ENCODE results near the gene P4HA1.
"Not testable (repeated sequence)": the region's sequence is repeated elsewhere in the genome, so short reads cannot be mapped to it uniquely, and the experiment has no call there.

The P4HA1 gene

DNA sequence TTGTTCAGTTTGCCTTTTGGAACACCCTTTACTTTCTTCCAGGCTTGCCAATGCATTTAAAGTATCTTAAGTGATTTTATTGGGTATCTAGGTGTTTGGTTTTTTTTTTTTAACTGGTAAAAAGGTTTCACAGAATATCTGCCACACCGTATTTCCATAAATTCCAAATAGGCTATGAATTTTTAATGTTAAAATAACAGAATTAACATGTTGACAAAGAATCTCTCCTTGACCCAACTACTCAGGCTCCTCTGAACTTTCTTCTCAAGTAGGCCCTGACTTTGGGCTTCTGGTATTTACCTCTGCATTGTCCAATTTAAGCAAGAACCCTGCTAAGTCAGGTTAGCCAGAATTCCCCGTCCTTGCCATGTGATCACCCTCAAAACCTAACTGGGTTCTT lies 80.9 kb downstream of the P4HA1 start:
- Mint-ChIP-seq H3K27me3 (no peaks in the 10 kb centered on the region), H3K4me3 (no peak overlapping the region), H3K36me3 (peaks cover 38 to 59% of the 10 kb centered on the region in 2 donors), H3K9me3 (no peaks in the 10 kb centered on the region), H3K27ac (no peak overlapping the region), H3K4me1 (peaks cover 0 to 1% of the 10 kb centered on the region in 2 donors)
- no peak for DNase-seq
- ATAC-seq (replicated peaks), result no peak

DNA sequence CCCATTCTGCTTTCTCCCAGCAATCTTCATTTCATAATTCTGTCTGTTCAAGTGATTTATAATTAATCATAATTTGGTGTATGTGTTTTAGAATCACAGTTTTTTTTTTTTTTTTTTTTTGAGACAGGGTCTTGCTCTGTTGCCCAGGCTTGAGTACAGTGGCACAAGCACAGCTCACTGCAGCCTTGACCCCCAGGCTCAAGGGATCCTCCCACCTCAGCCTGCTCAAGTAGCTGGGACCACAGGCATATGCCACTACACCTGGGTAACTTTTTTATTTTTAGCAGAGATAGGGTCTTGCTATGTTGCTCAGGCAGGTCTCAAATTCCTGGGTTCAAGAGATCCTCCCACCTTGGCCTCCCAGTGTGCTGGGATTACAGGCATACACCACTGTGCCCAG lies 92.8 kb downstream of the P4HA1 start:
- Mint-ChIP-seq H3K27ac (no peak overlapping the region), H3K27me3 (no peaks in the 10 kb centered on the region), H3K4me1 (no peaks in the 10 kb centered on the region), H3K36me3 (peaks cover 20 to 36% of the 10 kb centered on the region in 2 donors), H3K9me3 (peaks cover 0 to 2% of the 10 kb centered on the region in 2 donors), H3K4me3 (no peak overlapping the region)
- no peak for DNase-seq
- ATAC-seq (replicated peaks), result no peak

DNA sequence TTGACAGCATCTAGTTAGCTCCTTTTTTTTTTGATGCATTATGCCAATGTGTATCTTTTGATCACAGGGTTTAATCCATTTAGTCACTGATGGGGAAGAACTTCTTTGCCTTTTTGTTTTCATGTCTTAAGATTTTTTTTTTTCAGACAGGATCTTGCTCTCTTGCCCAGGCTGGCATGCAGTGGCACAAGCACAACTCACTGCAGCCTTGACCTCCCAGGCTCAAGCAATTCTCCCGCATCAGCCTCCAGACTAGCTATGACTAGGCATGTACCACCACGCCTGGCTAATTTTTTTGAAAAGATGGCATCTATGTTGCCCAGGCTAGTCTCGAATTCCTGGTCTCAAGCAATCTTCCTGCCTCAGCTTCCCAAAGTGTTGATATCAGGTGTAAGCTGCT lies 95.7 kb downstream of the P4HA1 start:
- Mint-ChIP-seq H3K4me1 (no peaks in the 10 kb centered on the region), H3K4me3 (no peak overlapping the region), H3K27me3 (no peaks in the 10 kb centered on the region), H3K9me3 (peaks cover 0 to 4% of the 10 kb centered on the region in 2 donors), H3K36me3 (peaks cover 19 to 35% of the 10 kb centered on the region in 2 donors), H3K27ac (no peak overlapping the region)
- no peak for ATAC-seq (replicated peaks)
- DNase-seq, result no peak

DNA sequence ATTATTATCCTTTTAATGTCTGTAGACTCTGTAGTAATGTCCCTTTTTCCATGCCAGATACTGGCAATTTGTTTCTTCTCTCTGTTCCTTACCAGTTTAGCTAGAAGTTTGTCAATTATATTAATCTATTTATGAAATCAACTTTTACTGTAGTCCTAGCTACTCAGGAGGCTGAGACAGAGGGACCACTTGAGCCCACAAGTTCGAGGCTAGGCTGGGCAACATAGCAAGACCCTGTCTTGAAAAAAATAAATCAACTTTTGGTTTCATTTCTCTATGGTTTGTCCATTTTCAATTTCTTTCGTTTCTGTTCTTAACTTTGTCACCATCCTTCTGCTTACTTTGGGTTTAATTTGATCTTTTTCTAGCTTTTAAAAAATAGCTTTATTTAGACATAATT lies 99.6 kb downstream of the P4HA1 start:
- no peaks in the 10 kb centered on the region for H3K27me3 Mint-ChIP-seq
- no peak for ATAC-seq (replicated peaks)
- H3K4me1 Mint-ChIP-seq, result no peaks in the 10 kb centered on the region
- peaks cover 2 to 4% of the 10 kb centered on the region in 2 donors for H3K9me3 Mint-ChIP-seq
- H3K36me3 Mint-ChIP-seq, result peaks cover 39 to 54% of the 10 kb centered on the region in 2 donors
- H3K27ac Mint-ChIP-seq, result no peak overlapping the region
- no peak overlapping the region for H3K4me3 Mint-ChIP-seq
- no peak for DNase-seq

DNA sequence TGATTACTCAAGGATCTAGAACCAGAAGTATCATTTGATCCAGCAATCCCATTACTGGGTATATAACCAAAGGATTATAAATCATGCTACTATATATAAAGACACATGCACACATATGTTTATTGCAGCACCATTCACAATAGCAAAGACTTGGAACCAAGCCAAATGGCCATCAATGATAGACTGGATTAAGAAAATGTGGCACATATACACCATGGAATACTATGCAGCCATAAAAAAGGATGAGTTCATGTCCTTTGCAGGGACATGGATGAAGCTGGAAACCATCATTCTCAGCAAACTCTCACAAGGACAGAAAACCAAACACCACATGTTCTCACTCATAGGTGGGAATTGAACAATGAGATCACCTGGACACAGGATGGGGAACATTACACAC lies 101.2 kb downstream of the P4HA1 start:
- H3K27me3 Mint-ChIP-seq; H3K4me3 Mint-ChIP-seq; DNase-seq; H3K27ac Mint-ChIP-seq; H3K9me3 Mint-ChIP-seq; ATAC-seq (replicated peaks); H3K4me1 Mint-ChIP-seq: not testable (repeated sequence)
- peaks cover 42 to 57% of the 10 kb centered on the region in 2 donors for H3K36me3 Mint-ChIP-seq

DNA sequence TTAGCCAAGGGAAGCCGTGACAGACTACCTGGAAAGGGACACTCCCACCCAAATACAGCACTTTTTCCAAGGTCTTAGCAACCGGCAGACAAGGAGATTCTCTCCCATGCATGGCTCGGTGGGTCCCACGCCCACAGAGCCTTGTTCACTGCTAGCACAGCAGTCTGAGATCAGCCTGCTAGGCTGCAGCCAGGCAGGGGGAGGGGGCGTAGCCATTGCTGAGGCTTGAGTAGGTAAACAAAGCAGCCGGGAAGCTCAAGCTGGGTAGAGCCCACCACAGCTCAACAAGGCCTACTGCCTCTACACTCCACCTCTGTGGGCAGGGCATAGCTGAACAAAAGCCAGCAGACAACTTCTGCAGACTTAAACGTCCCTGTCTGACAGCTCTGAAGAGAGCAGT lies 106.9 kb downstream of the P4HA1 start:
- not testable (repeated sequence) for H3K4me3 Mint-ChIP-seq; H3K27ac Mint-ChIP-seq; H3K9me3 Mint-ChIP-seq; H3K4me1 Mint-ChIP-seq; H3K27me3 Mint-ChIP-seq; ATAC-seq (replicated peaks); DNase-seq
- peaks cover 33 to 47% of the 10 kb centered on the region in 2 donors for H3K36me3 Mint-ChIP-seq

DNA sequence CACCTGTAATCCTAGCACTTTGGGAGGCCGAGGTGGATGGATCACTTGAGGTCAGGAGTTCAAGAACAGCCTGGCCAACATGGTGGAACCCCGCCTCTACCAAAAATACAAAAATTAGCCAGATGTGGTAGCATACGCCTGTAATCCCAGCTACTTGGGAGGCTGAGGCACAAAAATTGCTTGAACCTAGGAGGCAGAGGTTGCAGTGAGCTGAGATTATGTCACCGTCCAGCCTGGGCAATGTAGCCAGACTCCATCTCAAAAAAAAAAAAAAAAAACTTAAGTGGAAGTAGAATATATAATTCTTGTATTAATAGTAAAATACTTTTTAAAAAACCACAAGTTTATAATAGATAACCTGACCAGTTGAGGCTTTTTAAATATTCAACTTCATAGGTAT lies 112.0 kb downstream of the P4HA1 start:
- not testable (repeated sequence) for ATAC-seq (replicated peaks); H3K4me3 Mint-ChIP-seq; H3K27ac Mint-ChIP-seq; DNase-seq; H3K4me1 Mint-ChIP-seq
- Mint-ChIP-seq H3K36me3 (peaks cover 14 to 17% of the 10 kb centered on the region in 2 donors), H3K27me3 (peaks cover 9 to 13% of the 10 kb centered on the region in 2 donors), H3K9me3 (peaks cover 15 to 25% of the 10 kb centered on the region in 2 donors)

DNA sequence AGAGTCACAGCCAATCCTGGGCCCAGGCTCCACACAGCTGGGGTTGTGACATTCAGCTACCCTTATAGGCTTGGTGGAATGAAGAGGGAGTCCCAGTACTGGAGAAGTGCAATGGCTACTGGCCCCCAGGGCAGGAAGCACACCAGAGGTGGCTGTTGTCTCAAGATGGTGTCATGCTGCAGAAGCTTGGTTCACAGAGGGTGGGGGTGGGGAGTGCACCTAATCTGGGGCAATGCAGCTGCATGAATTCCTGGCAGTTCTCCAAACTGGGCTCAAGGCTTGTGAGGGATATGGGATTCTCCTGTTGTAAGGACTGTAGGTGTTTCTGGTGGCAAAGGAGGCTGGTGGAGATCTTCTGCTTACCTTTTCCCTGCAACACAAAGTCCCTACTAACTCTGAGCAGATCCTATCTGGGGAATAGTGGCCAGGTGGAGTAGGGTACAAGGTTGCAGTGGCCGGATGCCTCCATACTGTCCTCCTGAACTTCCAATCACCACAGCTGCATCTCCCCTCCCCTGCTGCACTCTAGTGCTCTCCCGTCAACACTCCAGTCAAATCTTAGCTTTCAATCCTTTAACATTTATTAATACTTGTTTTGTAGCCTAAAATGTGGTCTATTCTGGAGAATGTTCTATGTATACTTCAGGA lies 114.7 kb downstream of the P4HA1 start:
- Mint-ChIP-seq H3K4me1 (no peaks in the 10 kb centered on the region), H3K36me3 (peaks cover 14 to 27% of the 10 kb centered on the region in 2 donors), H3K4me3 (no peak overlapping the region), H3K27me3 (peaks cover 19 to 23% of the 10 kb centered on the region in 2 donors), H3K9me3 (peaks cover 35 to 50% of the 10 kb centered on the region in 2 donors), H3K27ac (no peak overlapping the region)
- ATAC-seq (replicated peaks) (no peak), DNase-seq (no peak)

DNA sequence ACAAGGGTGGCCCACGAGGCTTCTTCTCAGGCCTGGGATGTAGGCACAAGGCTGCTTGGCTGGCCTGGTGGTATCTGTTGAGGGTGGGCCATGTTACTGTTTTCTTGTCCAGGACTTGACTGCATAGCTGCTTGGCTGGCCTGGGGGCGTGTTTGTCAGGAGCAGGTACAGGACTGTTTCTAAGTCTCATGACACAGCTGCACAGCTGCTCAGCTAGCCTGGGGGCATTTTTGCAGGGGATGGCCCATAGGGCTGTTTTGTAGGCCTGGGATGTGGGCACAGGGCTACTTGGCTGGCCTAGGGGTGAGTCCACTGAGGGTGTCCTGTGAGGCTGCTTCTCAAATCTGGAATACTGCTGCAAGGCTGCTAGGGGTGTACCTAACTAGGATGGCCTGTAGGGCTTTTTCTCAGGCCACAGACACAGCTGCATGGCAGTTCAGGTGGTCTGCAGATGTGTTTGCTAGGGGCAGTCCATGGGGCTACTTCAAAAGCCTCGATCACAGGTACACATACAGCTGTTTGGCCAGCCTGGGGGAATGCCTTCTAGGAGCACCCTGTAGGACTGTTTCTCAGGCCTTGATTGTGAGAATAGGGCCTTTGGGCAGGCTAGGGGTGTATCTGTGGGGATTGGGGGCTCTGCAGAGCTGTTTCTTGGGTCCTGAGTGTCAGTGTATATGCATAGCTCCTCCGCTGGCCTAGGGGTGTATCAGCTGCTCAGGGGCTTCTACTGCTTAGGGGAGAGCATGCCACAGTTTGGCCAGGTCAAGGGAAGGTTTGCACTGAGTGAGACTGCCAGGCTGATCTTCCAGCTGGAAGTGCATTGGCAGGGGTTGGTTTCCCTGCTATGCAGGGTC lies 115.4 kb downstream of the P4HA1 start:
- peaks cover 16 to 30% of the 10 kb centered on the region in 2 donors for H3K36me3 Mint-ChIP-seq
- ATAC-seq (replicated peaks) (no peak), DNase-seq (no peak)
- peaks cover 37 to 56% of the 10 kb centered on the region in 2 donors for H3K9me3 Mint-ChIP-seq
- H3K4me3 Mint-ChIP-seq, result no peak overlapping the region
- H3K27me3 Mint-ChIP-seq, result peaks cover 22 to 27% of the 10 kb centered on the region in 2 donors
- H3K4me1 Mint-ChIP-seq, result no peaks in the 10 kb centered on the region
- H3K27ac Mint-ChIP-seq, result no peak overlapping the region

GRCh38 chr10:72980348-72980747 lies 116.3 kb downstream of the P4HA1 start:
- DNase-seq (no peak), ATAC-seq (replicated peaks) (no peak)
- H3K27me3 Mint-ChIP-seq, result peaks cover 24 to 37% of the 10 kb centered on the region in 2 donors
- peaks cover 42 to 56% of the 10 kb centered on the region in 2 donors for H3K9me3 Mint-ChIP-seq
- H3K27ac Mint-ChIP-seq, result no peak overlapping the region
- H3K36me3 Mint-ChIP-seq, result peaks cover 16 to 30% of the 10 kb centered on the region in 2 donors
- H3K4me3 Mint-ChIP-seq, result no peak overlapping the region
- H3K4me1 Mint-ChIP-seq, result no peaks in the 10 kb centered on the region

DNA sequence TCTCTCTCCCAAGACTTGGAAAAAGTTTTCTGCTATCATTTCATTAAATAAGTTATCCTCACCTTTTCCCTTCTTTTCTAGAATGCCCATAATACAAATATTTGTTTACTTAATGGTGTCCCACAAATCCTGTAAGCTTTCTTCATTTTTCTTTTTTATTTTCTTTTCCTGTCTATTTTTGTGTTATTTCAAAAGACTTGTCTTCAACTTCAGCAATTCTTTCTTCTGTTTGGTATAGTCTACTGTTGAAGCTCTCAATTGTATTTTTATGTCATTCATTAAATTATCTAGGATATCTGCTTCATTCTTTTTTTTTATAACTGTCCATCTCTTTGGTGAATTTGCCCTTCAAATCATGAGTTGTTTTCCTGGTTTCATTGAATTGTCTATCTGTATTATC lies 117.0 kb downstream of the P4HA1 start:
- Mint-ChIP-seq H3K9me3 (peaks cover 43 to 53% of the 10 kb centered on the region in 2 donors), H3K36me3 (peaks cover 17 to 26% of the 10 kb centered on the region in 2 donors)

DNA sequence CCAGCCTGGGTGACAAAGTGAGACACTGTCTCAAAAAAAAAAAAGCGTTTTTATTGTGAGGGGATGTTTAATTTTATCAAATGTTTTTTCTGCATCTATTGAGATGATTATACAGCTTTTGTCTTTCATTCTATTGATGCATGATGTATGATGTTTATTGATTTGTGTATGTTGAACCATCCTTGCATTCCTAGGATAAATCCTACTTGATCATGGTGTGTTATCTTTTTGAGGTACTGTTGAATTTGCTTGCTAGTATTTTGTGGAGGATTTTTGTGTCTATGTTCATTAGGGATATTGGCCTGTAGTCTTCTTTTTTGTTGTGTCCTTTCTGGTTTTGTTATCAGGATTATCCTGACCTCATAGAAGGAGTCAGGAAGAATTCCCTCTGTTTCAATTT lies 119.8 kb downstream of the P4HA1 start:
- Mint-ChIP-seq H3K27ac (no peak overlapping the region), H3K36me3 (peaks cover 18 to 26% of the 10 kb centered on the region in 2 donors), H3K9me3 (peaks cover 41 to 44% of the 10 kb centered on the region in 2 donors), H3K4me3 (no peak overlapping the region), H3K4me1 (no peaks in the 10 kb centered on the region), H3K27me3 (peaks cover 25 to 45% of the 10 kb centered on the region in 2 donors)
- ATAC-seq (replicated peaks) (no peak), DNase-seq (no peak)

More for the DNA sequence above, 117.0 kb downstream of the P4HA1 start:
- Mint-ChIP-seq H3K4me3 (no peak overlapping the region), H3K27ac (no peak overlapping the region), H3K27me3 (peaks cover 25 to 43% of the 10 kb centered on the region in 2 donors), H3K4me1 (no peaks in the 10 kb centered on the region)
- DNase-seq (no peak), ATAC-seq (replicated peaks) (no peak)

All from stimulated activated naive B cell treated with anti-CD40 and anti-IgM and Interleukin-4, amounts not matched to agents 10 μg/mL and 1 μg/mL and 100 μg/mL, for 72 hours (primary cell).